K562 (cell line): Measurements from ENCODE around the gene NFATC1.

Experiments used
- CCAR2 ChIP-seq: fragments of 200-400 bp; formaldehyde crosslinking; IDR thresholded peaks from 2 replicates; pipeline ENCODE4 v1.6.1; 2017; ENCODE audit warnings: mild to moderate bottlenecking, low read depth, low read length
- ELF1 ChIP-seq: fragments of 200-800 bp; sonication (Bioruptor generic); IDR thresholded peaks from 2 replicates; pipeline ENCODE4 v1.6.1; 2016; ENCODE audit warnings: missing genetic modification characterization, missing compliant biosample characterization
- HDAC6 ChIP-seq: IDR thresholded peaks from 2 replicates; pipeline ENCODE4 v1.6.1; 2012; ENCODE audit warnings: low read depth, mild to moderate bottlenecking, control low read depth, inconsistent platforms, low read length, moderate library complexity
- ID3 ChIP-seq, 2 experiments: fragments of 250-450 bp in 1 of 2; fragments of 450-650 bp in 1 of 2; sonication (Bioruptor Pico) in 1 of 2; IDR thresholded peaks; 2 replicates each; pipeline versions ENCODE4 v1.6.1 to v1.8.0; 2016 to 2021; ENCODE audit warnings: mild to moderate bottlenecking in 2 of 2, moderate library complexity in 2 of 2, missing compliant biosample characterization in 1 of 2, missing genetic modification characterization in 1 of 2
- KAT7 ChIP-seq: sonication (generic); formaldehyde crosslinking; IDR thresholded peaks from 2 replicates; pipeline ENCODE4 v1.8.0; 2022; ENCODE audit warnings: missing genetic modification reagents, mild to moderate bottlenecking, borderline replicate concordance
- KDM2B ChIP-seq: fragments of 250-450 bp; sonication (Bioruptor Pico); IDR thresholded peaks from 2 replicates; pipeline ENCODE4 v1.8.0; 2021; ENCODE audit warnings: mild to moderate bottlenecking, moderate library complexity
- MAFG ChIP-seq: fragments of 450-650 bp; conservative IDR thresholded peaks from 2 replicates; pipeline ENCODE4 v1.6.1; 2016; ENCODE audit warnings: missing genetic modification characterization, missing compliant biosample characterization
- RBM17 ChIP-seq: fragments of 200-400 bp; formaldehyde crosslinking; IDR thresholded peaks from 2 replicates; pipeline ENCODE4 v1.6.1; 2017; ENCODE audit warnings: low read depth, mild to moderate bottlenecking, low read length, borderline replicate concordance
- RFX5 ChIP-seq: IDR thresholded peaks from 2 replicates; pipeline ENCODE4 v1.6.1; 2011; ENCODE audit warnings: low read depth, mild to moderate bottlenecking, improper control_type of control experiment, low read length
- RNF219 ChIP-seq: fragments of 250-450 bp; sonication (Bioruptor Pico); IDR thresholded peaks from 2 replicates; pipeline ENCODE4 v1.5.0; 2022; ENCODE audit warnings: mild to moderate bottlenecking
- TAF1 ChIP-seq: IDR thresholded peaks from 2 replicates; pipeline ENCODE4 v1.6.1; 2011; ENCODE audit warnings: mild to moderate bottlenecking, low read length, moderate library complexity; ENCODE audit not compliant: insufficient read depth, control insufficient read depth, severe bottlenecking; ENCODE audit errors: extremely low read depth
- ZBTB33 ChIP-seq: sonication (generic); formaldehyde crosslinking; IDR thresholded peaks from 2 replicates; pipeline ENCODE4 v1.8.1; 2023; ENCODE audit warnings: mild to moderate bottlenecking, missing genetic modification reagents
- ZNF592 ChIP-seq: fragments of 450-650 bp; IDR thresholded peaks from 2 replicates; pipeline ENCODE4 v1.6.1; 2017; ENCODE audit warnings: antibody characterized with exemption, mild to moderate bottlenecking

GRCh38 chr18:79374408-79375171, 21.1 kb upstream of the NFATC1 start:
- no peak for TF ChIP-seq MAFG (tag)
- TF ChIP-seq RFX5 = no peak
- no peak for TF ChIP-seq CCAR2
- no peak for TF ChIP-seq KAT7
- no peak for TF ChIP-seq RNF219 (CRISPR knock-in tag)
- no peak for TF ChIP-seq ZBTB33 (CRISPR knock-in tag)
- TF ChIP-seq ZNF592 = no peak
- no peak for TF ChIP-seq ID3 (CRISPR knock-in tag; IDR thresholded peaks at IDR 0.05)
- no peak for TF ChIP-seq ID3 (tag; IDR thresholded peaks at IDR 0.05)
- TF ChIP-seq RBM17 = no peak
- TF ChIP-seq KDM2B (CRISPR knock-in tag) = no peak
- TF ChIP-seq HDAC6 = no peak
- no peak for TF ChIP-seq ELF1 (tag)
- TF ChIP-seq TAF1 = no peak
